ENCODE results near the gene ADAMTSL2. TPM values are rescaled to one million over a fixed set of nuclear protein-coding genes. Genes with fewer than 3 reads are reported as not detected.

The ADAMTSL2 gene
- total and polyA plus RNA-seq, 5 donors from 2014 or later = not detected

DNA sequence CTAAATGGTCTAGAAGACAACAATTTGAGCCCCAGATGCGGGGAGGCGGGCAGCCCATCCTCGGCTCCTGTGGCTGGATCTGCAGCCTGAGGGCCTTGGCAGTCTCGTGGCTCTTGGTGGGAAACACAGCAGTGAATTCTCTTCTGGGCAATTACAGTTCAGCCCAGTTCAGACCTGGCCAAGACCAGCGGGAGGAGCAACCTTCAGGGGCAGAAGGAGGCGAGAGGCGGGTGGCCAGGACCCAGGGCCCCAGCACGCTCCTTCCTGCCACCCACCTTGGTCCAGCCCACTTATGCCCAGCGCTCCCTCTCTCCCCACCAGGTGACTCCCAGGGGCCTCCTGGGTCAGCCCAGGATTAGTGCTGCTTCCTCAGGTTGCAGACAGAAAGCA is 17.5 kb upstream of the ADAMTSL2 start:
- Mint-ChIP-seq H3K36me3 (no peaks in the 10 kb centered on the region), H3K4me3 (no peak overlapping the region), H3K27me3 (no peaks in the 10 kb centered on the region), H3K27ac (no peak overlapping the region), H3K4me1 (no peaks in the 10 kb centered on the region), H3K9me3 (no peaks in the 10 kb centered on the region)
- Histone ChIP-seq H3K27ac (ENCODE audit: insufficient read depth, low read length, poor library complexity, severe bottlenecking) (no peak overlapping the region), H3K4me3 (ENCODE audit: low read depth, low read length) (no peak overlapping the region), H3K9me3 (ENCODE audit: control insufficient read depth in 2 of 2, low read length in 2 of 2) (no peaks in the 10 kb centered on the region), H3K4me1 (ENCODE audit: control insufficient read depth, insufficient read depth, low read length, poor library complexity, severe bottlenecking) (no peaks in the 10 kb centered on the region), H3K36me3 (ENCODE audit: control insufficient read depth, insufficient read depth, low read length) (no peaks in the 10 kb centered on the region), H3K27me3 (ENCODE audit: control insufficient read depth, insufficient read depth, low read length) (no peaks in the 10 kb centered on the region)
- ATAC-seq (ENCODE audit: low read depth in 2 of 2) (no peak), DNase-seq (no peak)

- H3K27ac ChIP-seq (ENCODE audit: insufficient read depth, low read length, poor library complexity, severe bottlenecking) = no peak overlapping the region
- H3K27me3 ChIP-seq (ENCODE audit: control insufficient read depth, insufficient read depth, low read length) = no peaks in the 10 kb centered on the region
- no peak for DNase-seq
- no peaks in the 10 kb centered on the region for H3K9me3 ChIP-seq (ENCODE audit: control insufficient read depth in 2 of 2, low read length in 2 of 2)
- no peaks in the 10 kb centered on the region for H3K9me3 Mint-ChIP-seq
- H3K4me1 ChIP-seq (ENCODE audit: control insufficient read depth, insufficient read depth, low read length, poor library complexity, severe bottlenecking) = no peaks in the 10 kb centered on the region
- H3K4me1 Mint-ChIP-seq = no peaks in the 10 kb centered on the region
- H3K27ac Mint-ChIP-seq = no peak overlapping the region
- H3K4me3 ChIP-seq (ENCODE audit: low read depth, low read length) = no peak overlapping the region
- no peaks in the 10 kb centered on the region for H3K36me3 Mint-ChIP-seq
- H3K36me3 ChIP-seq (ENCODE audit: control insufficient read depth, insufficient read depth, low read length) = no peaks in the 10 kb centered on the region
- ATAC-seq (ENCODE audit: low read depth in 2 of 2) = no peak
- H3K27me3 Mint-ChIP-seq = no peaks in the 10 kb centered on the region
- H3K4me3 Mint-ChIP-seq = no peak overlapping the region
Measured at GRCh38 chr9:133517711-133518110, 16.8 kb upstream of the ADAMTSL2 start.

GRCh38 chr9:133518200-133518599 is 16.3 kb upstream of the ADAMTSL2 start:
- H3K4me3 ChIP-seq (ENCODE audit: low read depth, low read length) = no peak overlapping the region
- H3K36me3 ChIP-seq (ENCODE audit: control insufficient read depth, insufficient read depth, low read length) = no peaks in the 10 kb centered on the region
- Mint-ChIP-seq H3K9me3 (no peaks in the 10 kb centered on the region), H3K27ac (no peak overlapping the region), H3K27me3 (no peaks in the 10 kb centered on the region), H3K4me1 (no peaks in the 10 kb centered on the region), H3K4me3 (no peak overlapping the region), H3K36me3 (no peaks in the 10 kb centered on the region)
- ATAC-seq (ENCODE audit: low read depth in 2 of 2) = no peak
- no peak overlapping the region for H3K27ac ChIP-seq (ENCODE audit: insufficient read depth, low read length, poor library complexity, severe bottlenecking)
- DNase-seq = no peak
- no peaks in the 10 kb centered on the region for H3K27me3 ChIP-seq (ENCODE audit: control insufficient read depth, insufficient read depth, low read length)
- H3K9me3 ChIP-seq (ENCODE audit: control insufficient read depth in 2 of 2, low read length in 2 of 2) = no peaks in the 10 kb centered on the region
- H3K4me1 ChIP-seq (ENCODE audit: control insufficient read depth, insufficient read depth, low read length, poor library complexity, severe bottlenecking) = no peaks in the 10 kb centered on the region

GRCh38 chr9:133518706-133519449 is 15.6 kb upstream of the ADAMTSL2 start:
- peaks cover 0 to 2% (median 0%) of the 10 kb centered on the region in 4 donors for H3K4me1 Mint-ChIP-seq
- Histone ChIP-seq H3K36me3 (ENCODE audit: control insufficient read depth, insufficient read depth, low read length) (no peaks in the 10 kb centered on the region), H3K27ac (ENCODE audit: insufficient read depth, low read length, poor library complexity, severe bottlenecking) (no peak overlapping the region), H3K4me3 (ENCODE audit: low read depth, low read length) (no peak overlapping the region), H3K4me1 (ENCODE audit: control insufficient read depth, insufficient read depth, low read length, poor library complexity, severe bottlenecking) (no peaks in the 10 kb centered on the region), H3K9me3 (ENCODE audit: control insufficient read depth in 2 of 2, low read length in 2 of 2) (no peaks in the 10 kb centered on the region), H3K27me3 (ENCODE audit: control insufficient read depth, insufficient read depth, low read length) (no peaks in the 10 kb centered on the region)
- ATAC-seq (ENCODE audit: low read depth in 2 of 2) (no peak), DNase-seq (no peak)
- no peaks in the 10 kb centered on the region for H3K9me3 Mint-ChIP-seq
- no peak overlapping the region for H3K27ac Mint-ChIP-seq
- H3K27me3 Mint-ChIP-seq = no peaks in the 10 kb centered on the region
- no peak overlapping the region for H3K4me3 Mint-ChIP-seq
- H3K36me3 Mint-ChIP-seq = no peaks in the 10 kb centered on the region

- DNase-seq = no peak
- Mint-ChIP-seq H3K27ac (no peak overlapping the region), H3K36me3 (no peaks in the 10 kb centered on the region), H3K27me3 (no peaks in the 10 kb centered on the region), H3K9me3 (no peaks in the 10 kb centered on the region), H3K4me3 (no peak overlapping the region), H3K4me1 (peaks cover 0 to 2% (median 0%) of the 10 kb centered on the region in 4 donors)
- Histone ChIP-seq H3K4me3 (ENCODE audit: low read depth, low read length) (no peak overlapping the region), H3K9me3 (ENCODE audit: control insufficient read depth in 2 of 2, low read length in 2 of 2) (no peaks in the 10 kb centered on the region), H3K27me3 (ENCODE audit: control insufficient read depth, insufficient read depth, low read length) (no peaks in the 10 kb centered on the region), H3K27ac (ENCODE audit: insufficient read depth, low read length, poor library complexity, severe bottlenecking) (no peak overlapping the region), H3K36me3 (ENCODE audit: control insufficient read depth, insufficient read depth, low read length) (no peaks in the 10 kb centered on the region), H3K4me1 (ENCODE audit: control insufficient read depth, insufficient read depth, low read length, poor library complexity, severe bottlenecking) (no peaks in the 10 kb centered on the region)
- no peak for ATAC-seq (ENCODE audit: low read depth in 2 of 2)
Measured at GRCh38 chr9:133519693-133520092, 14.8 kb upstream of the ADAMTSL2 start.

DNA sequence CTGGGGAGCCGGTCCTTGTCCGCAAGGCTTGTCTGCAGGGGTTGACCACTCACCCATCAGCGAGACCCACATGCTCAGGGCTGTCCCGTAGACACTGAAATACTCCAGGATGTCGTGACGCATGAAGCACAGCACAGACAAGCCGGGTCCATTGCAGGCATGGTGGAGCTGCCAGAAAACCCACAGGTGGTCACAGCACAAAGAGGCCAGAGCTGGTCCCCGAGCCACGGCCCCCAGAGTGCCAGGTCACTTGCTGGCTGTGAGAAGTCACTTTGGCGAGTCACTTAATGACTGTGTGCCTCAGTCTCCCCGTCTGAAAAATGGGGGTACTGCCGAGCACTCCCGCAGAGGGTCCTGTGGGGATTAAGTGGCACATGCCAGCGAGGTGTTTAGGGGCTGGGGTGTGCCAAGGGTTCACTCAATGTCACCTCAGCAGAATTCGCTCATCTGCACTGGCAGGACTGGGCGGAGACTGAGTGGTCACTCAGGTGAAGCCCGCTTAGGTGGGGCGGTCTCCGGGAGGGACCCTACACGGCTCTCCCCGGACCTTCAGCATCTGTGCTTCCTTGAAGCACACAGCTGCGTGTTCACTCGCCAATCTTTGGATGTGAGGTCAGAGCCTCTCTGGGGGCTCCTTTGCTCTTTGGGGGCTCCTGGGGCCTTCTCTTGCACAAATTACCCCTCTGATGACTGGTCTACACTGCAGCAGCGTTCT is 14.2 kb upstream of the ADAMTSL2 start:
- ATAC-seq (ENCODE audit: low read depth in 2 of 2) = no peak
- Histone ChIP-seq H3K36me3 (ENCODE audit: control insufficient read depth, insufficient read depth, low read length) (no peaks in the 10 kb centered on the region), H3K27me3 (ENCODE audit: control insufficient read depth, insufficient read depth, low read length) (no peaks in the 10 kb centered on the region), H3K27ac (ENCODE audit: insufficient read depth, low read length, poor library complexity, severe bottlenecking) (no peak overlapping the region), H3K4me1 (ENCODE audit: control insufficient read depth, insufficient read depth, low read length, poor library complexity, severe bottlenecking) (no peaks in the 10 kb centered on the region), H3K9me3 (ENCODE audit: control insufficient read depth in 2 of 2, low read length in 2 of 2) (no peaks in the 10 kb centered on the region), H3K4me3 (ENCODE audit: low read depth, low read length) (no peak overlapping the region)
- no peak overlapping the region for H3K27ac Mint-ChIP-seq
- no peaks in the 10 kb centered on the region for H3K36me3 Mint-ChIP-seq
- H3K9me3 Mint-ChIP-seq = no peaks in the 10 kb centered on the region
- H3K27me3 Mint-ChIP-seq = no peaks in the 10 kb centered on the region
- H3K4me1 Mint-ChIP-seq = peaks cover 0 to 2% (median 0%) of the 10 kb centered on the region in 4 donors
- no peak for DNase-seq
- H3K4me3 Mint-ChIP-seq = no peak overlapping the region

DNA sequence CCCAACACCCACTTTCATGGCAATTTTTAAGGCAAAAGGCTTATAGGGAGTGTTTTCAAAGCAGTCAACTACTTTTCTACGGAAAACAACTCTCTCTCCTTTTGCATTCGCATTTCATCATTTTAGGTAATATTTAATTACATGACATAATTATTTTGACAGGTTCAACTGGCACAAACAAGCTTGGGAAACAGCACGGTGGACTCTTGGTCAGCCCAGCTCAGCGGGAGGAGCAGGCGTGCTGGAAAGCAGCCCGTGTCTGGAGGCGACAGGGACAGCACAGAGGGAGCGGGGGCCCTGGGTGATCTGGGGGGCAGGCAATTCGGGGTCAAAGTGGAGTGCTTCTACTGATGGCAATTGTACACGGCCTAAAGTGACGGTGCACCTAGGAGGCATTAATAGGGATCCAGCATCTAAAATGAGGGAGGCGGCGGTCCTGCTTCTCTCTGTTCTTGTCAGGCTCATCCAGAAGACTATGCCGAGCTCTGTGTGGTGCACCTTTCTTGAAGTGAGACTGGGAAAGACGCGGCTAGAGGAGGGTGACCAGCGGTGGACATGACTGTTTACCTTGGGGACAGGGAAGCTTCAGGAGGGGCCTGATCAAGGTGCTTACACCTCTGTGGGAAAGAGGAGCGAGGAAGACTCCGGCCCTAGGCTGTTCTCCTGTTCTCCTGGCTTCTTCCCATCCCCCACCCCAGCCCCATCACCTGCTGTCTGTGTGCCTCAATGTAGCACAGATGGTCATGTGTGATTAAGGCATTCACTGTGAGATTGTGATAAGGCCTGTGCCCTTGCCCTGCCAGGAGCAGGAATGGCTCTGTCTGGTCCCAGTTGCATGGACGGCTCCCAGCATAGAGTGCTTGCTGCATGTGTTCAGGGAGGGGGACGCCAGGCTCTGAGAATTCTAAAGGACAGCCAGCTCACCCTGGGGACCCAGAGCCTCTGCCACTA is 13.1 kb upstream of the ADAMTSL2 start:
- Histone ChIP-seq H3K9me3 (ENCODE audit: control insufficient read depth in 2 of 2, low read length in 2 of 2) (no peaks in the 10 kb centered on the region), H3K36me3 (ENCODE audit: control insufficient read depth, insufficient read depth, low read length) (no peaks in the 10 kb centered on the region), H3K4me3 (ENCODE audit: low read depth, low read length) (no peak overlapping the region), H3K4me1 (ENCODE audit: control insufficient read depth, insufficient read depth, low read length, poor library complexity, severe bottlenecking) (no peaks in the 10 kb centered on the region), H3K27ac (ENCODE audit: insufficient read depth, low read length, poor library complexity, severe bottlenecking) (no peak overlapping the region), H3K27me3 (ENCODE audit: control insufficient read depth, insufficient read depth, low read length) (no peaks in the 10 kb centered on the region)
- Mint-ChIP-seq H3K9me3 (no peaks in the 10 kb centered on the region), H3K27me3 (no peaks in the 10 kb centered on the region), H3K4me3 (no peak overlapping the region), H3K4me1 (peaks cover 0 to 3% (median 1%) of the 10 kb centered on the region in 4 donors), H3K27ac (peak overlapping the region in 1 of 3 donors; percentile 26), H3K36me3 (no peaks in the 10 kb centered on the region)
- no peak for ATAC-seq (ENCODE audit: low read depth in 2 of 2)
- DNase-seq = no peak

All from CD4-positive, CD25-positive, alpha-beta regulatory T cell (primary cell).